ENCODE measurements around the gene PLEKHG5.
"Not testable (repeated sequence)": the region's sequence is repeated elsewhere in the genome, so short reads cannot be mapped to it uniquely, and the experiment has no call there.

Gene PLEKHG5

GRCh38 chr1:6459850-6460265 is 31.6 kb downstream of the PLEKHG5 start:
- TF ChIP-seq CTCF (IDR thresholded peaks at IDR 0.05; ENCODE audit: insufficient read depth, low read length, missing control alignments), result no peak
- no peak for DNase-seq (ENCODE audit: low read depth, low spot score)
- no peak overlapping the region for H3K4me3 ChIP-seq (ENCODE audit: low read depth, low read length)
- CTCF ChIA-PET, result interaction anchor here (1.3 to 3.4 kb wide), 2 partner anchors 17 to 22 kb away, joined by 3 to 20 read pairs; no protein-coding TSS in a partner anchor
- POLR2A ChIA-PET, result no interaction called here

GRCh38 chr1:6456800-6457466 is 34.5 kb downstream of the PLEKHG5 start:
- CTCF ChIA-PET, result interaction anchor here (0.6 to 1.3 kb wide), 3 partner anchors 11 to 20 kb away, joined by 3 to 4 read pairs (median 3); no protein-coding TSS in a partner anchor
- H3K4me3 ChIP-seq (ENCODE audit: low read depth, low read length), result no peak overlapping the region
- no peak for DNase-seq (ENCODE audit: low read depth, low spot score)
- POLR2A ChIA-PET, result no interaction called here
- TF ChIP-seq CTCF (IDR thresholded peaks at IDR 0.05; ENCODE audit: insufficient read depth, low read length, missing control alignments), result no peak

- POLR2A ChIA-PET; DNase-seq (ENCODE audit: low read depth, low spot score); H3K4me3 ChIP-seq (ENCODE audit: low read depth, low read length): not testable (repeated sequence)
- CTCF ChIA-PET, result interaction anchor here (0.9 to 1.3 kb wide), 2 partner anchors 10 to 19 kb away, joined by 3 to 4 read pairs; no protein-coding TSS in a partner anchor
Measured at GRCh38 chr1:6455752-6456520, 35.5 kb downstream of the PLEKHG5 start.

GRCh38 chr1:6454856-6455751 is 36.4 kb downstream of the PLEKHG5 start:
- TF ChIP-seq CTCF (IDR thresholded peaks at IDR 0.05; ENCODE audit: insufficient read depth, low read length, missing control alignments), result no peak
- ChIA-PET POLR2A (no interaction called here), CTCF (interaction anchor here (0.6 to 1.5 kb wide), 5 partner anchors 12 to 193 kb away, joined by 3 to 5 read pairs (median 5); partner anchors contain the start of genes NOL9 and TAS1R1)
- no peak overlapping the region for H3K4me3 ChIP-seq (ENCODE audit: low read depth, low read length)
- DNase-seq (ENCODE audit: low read depth, low spot score), result no peak

- POLR2A ChIA-PET; DNase-seq (ENCODE audit: low read depth, low spot score); H3K4me3 ChIP-seq (ENCODE audit: low read depth, low read length): not testable (repeated sequence)
- CTCF ChIA-PET, result interaction anchor here (0.6 to 1.5 kb wide), 7 partner anchors 12 to 207 kb away, joined by 3 to 5 read pairs (median 5); partner anchors contain the start of genes NOL9 and TAS1R1
Measured at GRCh38 chr1:6453895-6454855, 37.3 kb downstream of the PLEKHG5 start.

- TF ChIP-seq CTCF (IDR thresholded peaks at IDR 0.05; ENCODE audit: insufficient read depth, low read length, missing control alignments), result no peak
- no peak overlapping the region for H3K4me3 ChIP-seq (ENCODE audit: low read depth, low read length)
- POLR2A ChIA-PET, result no interaction called here
- DNase-seq (ENCODE audit: low read depth, low spot score), result no peak
- CTCF ChIA-PET, result interaction anchor here (1.4 to 5.4 kb wide), 3 partner anchors 12 to 36 kb away, joined by 3 to 38 read pairs (median 4); no protein-coding TSS in a partner anchor
Measured at GRCh38 chr1:6450943-6451373, 40.5 kb downstream of the PLEKHG5 start.

- H3K4me3 ChIP-seq (ENCODE audit: low read depth, low read length); DNase-seq (ENCODE audit: low read depth, low spot score); POLR2A ChIA-PET: not testable (repeated sequence)
- CTCF ChIA-PET, result interaction anchor here (1.4 to 5.4 kb wide), 2 partner anchors 11 to 27 kb away, joined by 4 to 38 read pairs; no protein-coding TSS in a partner anchor
Measured at GRCh38 chr1:6450486-6450885, 41.0 kb downstream of the PLEKHG5 start.
